GM21360 (cell line): ENCODE results near the gene MAMDC4.
"Not testable (repeated sequence)": the region's sequence is repeated elsewhere in the genome, so short reads cannot be mapped to it uniquely, and the experiment has no call there.

Experiments
- ATAC-seq: cut with Tn5 transposase; IDR thresholded peaks from one replicate; pipeline ENCODE4 v1.9.1; 2021; ENCODE audit warnings: mild to moderate bottlenecking, moderate library complexity; ENCODE audit not compliant: unreplicated experiment

The MAMDC4 gene

GRCh38 chr9:136860529-136860928, 8.4 kb downstream of the MAMDC4 start:
- no peak for ATAC-seq

DNA sequence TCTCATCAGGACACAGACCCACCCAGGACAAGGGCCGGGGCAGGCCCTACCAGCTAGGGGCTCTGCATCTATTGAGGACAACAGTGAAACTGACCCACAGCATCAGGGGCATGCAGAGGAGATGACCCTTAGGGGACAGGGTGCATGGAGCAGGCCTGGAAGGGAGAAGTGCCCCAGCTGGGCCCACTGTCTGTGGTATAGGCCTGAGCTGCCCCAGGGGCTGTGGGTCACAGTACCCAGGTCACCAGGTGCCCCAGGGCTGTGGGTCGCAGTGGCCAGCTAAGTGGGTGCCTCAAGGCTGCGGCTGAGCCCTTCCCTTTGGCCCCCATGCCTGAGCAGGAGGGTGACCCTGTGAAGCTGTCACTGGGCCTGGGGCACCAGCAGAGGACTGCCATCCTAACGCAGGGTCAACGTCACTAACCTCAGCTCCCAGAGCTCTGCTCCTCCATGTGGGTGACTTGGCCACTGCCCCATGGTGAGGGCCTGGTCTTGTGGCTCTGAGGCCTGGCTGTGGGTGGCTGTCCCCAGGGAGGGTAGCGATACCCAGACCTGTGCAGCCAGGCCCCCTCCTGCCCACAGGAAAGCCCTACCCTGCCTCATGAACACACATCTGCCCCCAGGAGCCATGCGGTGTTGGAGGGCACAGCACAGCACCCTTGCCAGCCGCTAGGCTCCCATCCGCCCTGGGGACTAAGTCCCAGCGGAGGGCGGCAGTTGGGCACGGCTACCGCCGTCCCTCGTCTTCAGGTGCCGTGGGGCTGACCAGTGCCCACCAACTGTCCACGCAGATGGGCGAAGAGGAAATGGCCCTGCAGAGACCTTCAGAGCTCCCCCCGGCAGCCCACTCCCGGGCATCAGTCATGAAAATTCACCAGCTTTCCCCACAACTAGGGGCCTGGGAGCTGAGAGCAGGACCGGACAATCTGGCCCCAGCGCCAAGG, 9.1 kb downstream of the MAMDC4 start:
- ATAC-seq, result no peak

DNA sequence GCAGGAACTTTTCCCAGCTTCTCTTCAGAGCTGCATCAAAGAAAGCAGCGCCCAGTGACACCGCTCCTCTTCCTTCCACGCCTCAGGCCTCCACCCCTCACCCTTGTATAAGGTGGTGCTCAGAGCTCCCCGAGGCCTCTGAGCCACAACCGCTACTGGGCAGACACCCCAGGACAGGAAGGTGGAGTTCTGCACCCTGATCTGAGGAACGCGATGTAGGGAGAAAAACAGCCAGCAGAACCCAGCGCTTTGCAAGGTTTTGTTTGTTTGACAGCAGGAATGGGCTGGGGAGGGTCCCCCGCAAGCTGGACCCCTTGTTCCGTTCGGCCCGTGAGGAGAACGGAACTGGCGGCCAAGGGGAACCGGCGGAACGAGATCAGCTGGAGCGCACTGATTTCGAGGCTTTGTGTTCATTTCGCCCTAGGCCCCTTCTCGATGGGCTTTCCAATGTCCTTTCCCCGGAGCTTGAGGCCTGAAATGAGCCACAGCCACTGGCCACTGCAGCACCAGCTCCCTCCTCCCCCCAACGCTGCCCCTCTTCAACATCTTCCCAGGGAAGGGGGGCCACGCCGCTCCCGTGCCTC, 9.8 kb downstream of the MAMDC4 start:
- no peak for ATAC-seq

- ATAC-seq, result no peak
Measured at GRCh38 chr9:136862849-136863622, 10.9 kb downstream of the MAMDC4 start.

DNA sequence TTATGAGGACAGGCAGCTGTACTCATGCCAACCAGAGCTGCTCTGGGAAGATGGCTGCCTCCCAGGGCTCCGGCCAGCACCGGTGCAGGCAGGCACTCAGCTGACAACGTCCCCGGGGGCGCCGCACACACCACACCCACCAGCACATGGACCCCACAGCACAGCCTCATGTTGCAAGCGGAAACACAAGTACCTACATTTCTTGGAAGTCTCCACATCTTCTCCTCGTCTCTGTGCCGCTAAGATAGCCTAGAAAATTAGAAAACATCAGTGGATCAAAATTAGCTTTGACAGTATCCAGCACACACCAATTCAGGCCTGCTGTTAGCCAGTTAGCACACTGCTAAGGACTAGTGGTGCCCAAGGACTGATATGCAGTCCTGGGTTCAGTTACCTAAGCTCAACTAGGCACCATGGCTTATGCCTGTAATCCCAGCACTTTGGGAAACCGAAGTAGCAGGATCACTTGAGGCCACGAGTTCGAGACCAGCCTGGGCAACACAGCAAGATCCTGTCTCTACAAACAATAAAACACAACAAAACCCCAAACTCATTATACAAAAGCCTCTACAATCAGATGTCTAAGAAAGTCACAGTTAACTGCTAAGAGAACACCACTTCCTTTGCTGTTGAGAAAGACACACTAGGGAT, 11.6 kb downstream of the MAMDC4 start:
- ATAC-seq, result no peak

- ATAC-seq, result no peak
Measured at GRCh38 chr9:136865041-136865767, 13.1 kb downstream of the MAMDC4 start.

- no peak for ATAC-seq
Measured at GRCh38 chr9:136865768-136866103, 13.6 kb downstream of the MAMDC4 start.

GRCh38 chr9:136866898-136867421, 14.8 kb downstream of the MAMDC4 start:
- not testable (repeated sequence) for ATAC-seq

GRCh38 chr9:136867480-136867879, 15.3 kb downstream of the MAMDC4 start:
- ATAC-seq, result no peak

- no peak for ATAC-seq
Measured at GRCh38 chr9:136867917-136868316, 15.8 kb downstream of the MAMDC4 start.

DNA sequence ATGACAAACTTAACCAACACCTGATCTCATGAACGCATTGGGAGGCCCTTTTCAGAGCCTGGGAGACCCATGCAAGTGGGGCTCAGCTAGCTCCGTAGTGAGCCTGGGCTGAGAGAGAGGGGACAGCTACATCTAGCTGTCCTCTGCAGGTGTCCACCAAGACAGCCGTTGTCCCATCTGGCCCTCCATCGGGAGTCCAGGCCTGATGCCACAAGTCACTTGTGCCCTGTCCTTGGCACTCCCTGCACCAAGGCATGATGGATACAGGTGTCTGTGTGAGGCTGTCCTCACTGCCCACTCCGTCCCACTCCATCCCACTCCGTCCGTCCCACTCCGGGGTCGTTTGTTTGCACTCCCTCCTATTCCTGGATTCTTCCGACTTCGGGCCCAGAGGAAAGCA, 16.5 kb downstream of the MAMDC4 start:
- no peak for ATAC-seq

GRCh38 chr9:136869611-136870010, 17.5 kb downstream of the MAMDC4 start:
- not testable (repeated sequence) for ATAC-seq

GRCh38 chr9:136875155-136875554, 23.0 kb downstream of the MAMDC4 start:
- no peak for ATAC-seq

DNA sequence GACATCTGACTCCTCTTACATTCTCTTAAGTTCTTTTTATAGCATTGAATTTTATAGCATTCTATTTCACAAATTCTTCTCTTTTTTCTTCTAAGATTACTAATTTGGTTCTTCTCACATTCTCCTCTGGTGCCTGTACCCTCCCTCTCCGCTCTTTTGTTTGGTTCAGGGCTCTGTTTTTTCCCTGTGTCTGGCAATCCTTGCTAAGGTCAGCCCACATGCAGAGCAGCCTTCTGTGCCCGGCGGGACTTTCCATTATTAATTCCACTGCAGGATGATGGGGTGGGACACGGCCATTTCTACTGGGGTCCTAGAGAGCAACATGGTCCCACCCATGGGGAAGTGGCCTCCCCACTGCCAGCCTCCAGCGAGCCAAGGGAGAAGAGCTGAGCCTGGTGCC, 24.3 kb downstream of the MAMDC4 start:
- ATAC-seq, result no peak

DNA sequence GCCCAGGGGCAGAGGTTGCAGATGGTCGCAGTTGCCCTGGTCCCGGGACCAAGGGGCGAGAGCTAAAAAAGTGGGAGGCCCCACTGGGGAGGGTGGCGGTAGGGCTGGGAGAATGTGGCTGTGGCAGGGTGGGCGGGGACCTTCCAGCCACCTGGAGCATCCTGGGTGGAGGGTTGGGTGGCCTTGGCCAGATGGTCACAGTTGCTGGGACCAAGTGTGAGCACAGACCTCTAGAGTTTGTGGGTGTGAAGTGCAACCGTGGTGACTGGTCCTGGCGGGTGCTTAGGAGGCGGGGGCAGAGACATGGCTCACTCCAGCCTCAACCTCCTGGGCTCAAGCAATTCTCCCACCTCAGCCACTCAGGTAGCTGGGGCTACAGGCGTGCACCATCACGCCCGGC, 28.5 kb downstream of the MAMDC4 start:
- ATAC-seq, result no peak

DNA sequence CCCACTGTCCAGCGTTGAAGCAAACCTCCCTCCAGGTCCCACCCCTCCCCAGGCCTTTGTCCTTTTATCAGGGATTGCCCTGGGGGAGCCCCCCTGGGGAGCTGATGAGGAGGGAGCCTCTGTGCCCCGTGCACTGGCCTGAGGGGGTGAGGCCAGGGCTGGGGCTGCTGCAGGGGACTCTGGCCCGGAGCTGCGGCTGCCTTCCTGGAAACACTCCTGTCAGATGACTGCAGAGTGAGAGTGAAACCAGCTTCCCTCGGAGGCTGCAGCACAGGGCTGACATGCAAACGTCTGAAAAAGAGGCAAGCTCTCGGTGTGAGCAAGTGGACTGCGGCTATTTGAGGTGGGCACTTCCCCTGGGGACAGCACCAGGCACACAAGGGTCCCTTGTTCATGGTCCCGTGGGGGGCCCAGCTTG, 29.6 kb downstream of the MAMDC4 start:
- no peak for ATAC-seq

GRCh38 chr9:136882109-136882946, 30.2 kb downstream of the MAMDC4 start:
- ATAC-seq, result no peak

DNA sequence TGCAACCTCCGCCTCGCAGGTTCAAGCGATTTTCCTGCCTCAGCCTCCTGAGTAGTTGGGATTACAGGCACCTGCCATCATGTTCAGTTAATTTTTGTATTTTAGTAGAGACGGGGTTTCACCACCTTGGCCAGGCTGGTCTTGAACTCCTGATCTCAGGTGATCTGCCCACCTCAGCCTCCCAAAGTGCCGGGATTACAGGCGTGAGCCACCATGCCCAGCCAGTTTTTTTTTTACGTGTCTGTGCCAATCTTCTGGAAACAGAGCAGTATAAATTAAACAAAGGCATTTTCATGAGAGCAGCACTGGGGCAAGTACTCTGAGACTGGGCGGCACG, 30.8 kb downstream of the MAMDC4 start:
- not testable (repeated sequence) for ATAC-seq

GRCh38 chr9:136883670-136884069, 31.5 kb downstream of the MAMDC4 start:
- ATAC-seq, result not testable (repeated sequence)
